NCI-H2029 (cell line): ENCODE data around the gene HTR4.
"Not testable (repeated sequence)": the region's sequence is repeated elsewhere in the genome, so short reads cannot be mapped to it uniquely, and the experiment has no call there.

Source experiments
- DNase-seq: peaks from one replicate; lab custom pipeline; 2025; lab: John Stamatoyannopoulos, UW

HTR4 gene

DNA sequence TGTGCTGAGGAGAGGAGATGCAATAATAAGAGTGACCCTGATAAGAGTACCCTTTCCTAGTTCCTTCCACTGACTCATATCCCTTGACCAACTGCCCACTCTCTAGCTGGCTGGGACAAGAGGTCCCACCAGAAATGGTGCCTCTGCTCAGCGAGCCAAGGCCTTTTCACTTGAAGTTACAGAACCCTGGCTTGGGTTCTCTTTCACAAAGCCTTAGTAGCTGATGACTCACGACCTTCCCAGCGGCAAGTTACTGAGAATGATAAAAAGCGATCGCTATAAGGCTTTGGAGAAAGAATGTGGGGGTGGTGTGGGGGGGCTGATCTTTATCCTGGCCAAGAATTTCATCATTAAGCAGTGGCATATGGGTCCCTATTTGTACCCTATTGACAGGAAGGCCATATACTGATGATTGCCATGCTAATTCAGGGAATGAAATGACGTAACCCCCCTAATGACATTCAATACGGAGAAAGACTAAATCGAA is 180.3 kb downstream of the HTR4 start:
- DNase-seq: no peak

DNA sequence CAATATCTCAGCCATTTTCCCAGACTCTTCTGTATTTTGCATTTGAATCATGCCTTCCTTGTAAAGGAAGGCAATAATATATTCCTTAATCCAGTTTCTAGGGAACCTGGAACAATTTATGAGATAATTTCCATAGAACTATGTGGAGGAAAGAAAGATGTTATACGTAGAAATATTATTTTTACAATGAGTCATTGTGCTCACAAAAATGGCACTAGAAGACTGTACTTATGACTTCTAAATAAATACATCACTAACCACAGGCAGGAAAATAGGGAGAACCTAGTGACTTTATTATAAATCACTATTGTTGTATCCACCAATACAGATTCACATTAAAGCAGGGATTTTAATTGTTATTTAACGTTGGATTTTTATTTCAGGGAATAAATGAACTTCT is 182.9 kb downstream of the HTR4 start:
- no peak for DNase-seq

DNA sequence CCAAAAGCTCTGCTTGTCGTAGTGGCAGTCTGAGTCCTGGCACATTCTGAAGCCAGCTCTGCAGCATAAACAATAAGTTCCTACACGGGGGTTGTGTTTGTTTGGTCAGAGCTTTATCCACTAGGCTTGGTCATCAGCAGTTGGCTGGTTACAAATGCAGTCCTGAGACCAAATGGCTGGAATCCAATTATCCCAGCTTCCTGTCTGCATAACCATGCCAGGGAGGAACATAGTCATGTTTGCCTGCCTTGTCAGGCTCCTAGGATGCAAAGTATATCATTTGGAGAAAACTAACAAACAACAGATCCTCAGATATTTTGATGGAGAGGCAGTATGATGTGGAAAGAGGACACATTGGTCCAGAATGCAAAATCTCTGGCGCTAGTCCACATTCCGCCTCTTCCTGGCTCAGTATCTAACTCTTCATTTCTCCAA is 184.8 kb downstream of the HTR4 start:
- peak; percentile 83 for DNase-seq

DNA sequence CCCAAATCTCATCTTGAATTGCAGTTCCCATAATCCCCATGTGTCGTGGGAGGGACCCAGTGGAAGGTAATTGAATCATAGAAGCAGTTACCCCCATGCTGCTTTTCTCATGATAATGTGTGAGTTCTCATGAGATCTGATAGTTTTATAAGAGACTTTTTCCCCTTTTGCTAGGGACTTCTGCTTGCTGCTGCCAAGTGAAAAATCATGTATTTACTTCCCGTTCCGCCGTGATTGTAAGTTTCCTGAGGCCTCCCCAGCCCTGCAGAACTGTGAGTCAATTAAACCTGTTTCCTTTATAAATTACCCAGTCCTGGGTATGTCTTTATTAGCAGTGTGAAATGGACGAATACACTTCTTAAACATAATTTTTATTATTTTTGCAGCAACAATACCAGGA is 185.6 kb downstream of the HTR4 start:
- DNase-seq: not testable (repeated sequence)

DNA sequence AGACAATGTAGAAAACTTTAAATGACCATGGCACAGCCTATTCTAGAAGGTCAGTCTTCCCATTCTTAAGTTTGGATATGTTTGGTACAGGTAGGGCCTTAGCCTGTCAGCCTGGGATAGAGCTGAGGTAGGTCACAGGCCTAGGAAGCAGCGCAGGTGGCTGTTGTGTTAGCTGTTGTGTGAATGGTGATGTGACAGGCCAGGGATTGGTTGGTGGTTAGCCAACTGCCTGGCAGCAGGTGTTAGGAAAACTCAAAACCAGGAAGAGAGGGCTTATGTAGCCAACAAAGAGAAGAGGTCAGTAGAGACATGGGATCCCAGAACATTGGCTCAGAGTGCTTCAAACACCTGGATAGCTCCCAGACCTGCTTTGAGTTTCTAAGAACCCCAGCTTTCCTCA is 186.4 kb downstream of the HTR4 start:
- DNase-seq: peak; percentile 78

DNA sequence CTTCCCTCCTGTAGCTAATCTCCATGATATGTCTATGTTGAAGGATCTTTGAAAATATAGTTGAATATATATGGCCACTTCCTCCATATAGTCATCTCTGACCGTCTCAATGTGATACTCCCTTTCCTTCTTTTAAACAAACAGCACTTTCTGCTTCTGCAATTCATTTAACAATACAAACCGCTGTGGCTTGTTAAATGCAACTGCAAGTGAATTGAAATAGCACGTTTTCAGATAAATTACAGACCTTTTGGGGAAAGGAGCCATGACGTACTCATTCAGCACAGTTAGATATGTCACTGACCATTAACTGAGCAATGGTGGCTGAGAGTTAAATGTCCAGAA is 188.1 kb downstream of the HTR4 start:
- no peak for DNase-seq

DNA sequence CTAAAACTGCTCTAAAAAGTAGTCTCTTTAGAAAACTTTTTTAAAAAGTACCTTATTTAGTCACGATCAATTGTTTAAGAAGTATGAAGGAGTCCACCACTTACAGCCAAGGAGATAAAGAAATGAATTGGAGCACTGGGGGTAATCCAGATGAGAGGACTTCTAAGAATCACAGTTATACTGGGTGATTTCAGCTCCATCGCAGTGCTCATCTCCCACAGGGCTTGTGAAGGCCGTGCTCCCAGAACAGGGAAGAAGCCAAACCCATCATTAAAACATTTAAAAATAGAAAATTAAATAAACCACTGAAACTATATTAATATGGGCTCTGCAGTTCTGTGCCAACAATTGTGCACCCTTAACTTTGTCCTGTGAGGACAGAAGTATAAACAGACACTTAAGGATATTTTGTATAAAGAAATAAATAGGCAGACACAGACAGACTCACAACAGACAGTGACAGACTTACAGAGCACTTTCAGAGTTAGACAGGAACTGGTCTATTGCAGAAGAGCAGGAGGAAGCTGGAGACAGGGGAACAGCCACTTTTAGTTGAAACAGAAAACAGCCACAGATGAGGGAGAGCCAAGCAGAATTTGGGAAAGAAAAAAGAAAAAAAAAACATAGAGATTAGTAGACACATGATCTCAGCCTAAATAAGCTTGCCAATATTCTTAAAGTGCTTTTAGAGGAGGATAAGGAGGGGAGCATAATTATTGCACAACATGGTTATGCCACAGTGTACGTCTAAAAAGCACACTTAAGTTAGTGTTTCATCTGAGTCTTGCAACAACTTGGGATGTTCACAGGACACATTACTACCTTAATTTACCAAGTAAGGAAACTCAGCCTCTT is 188.7 kb downstream of the HTR4 start:
- no peak for DNase-seq

DNA sequence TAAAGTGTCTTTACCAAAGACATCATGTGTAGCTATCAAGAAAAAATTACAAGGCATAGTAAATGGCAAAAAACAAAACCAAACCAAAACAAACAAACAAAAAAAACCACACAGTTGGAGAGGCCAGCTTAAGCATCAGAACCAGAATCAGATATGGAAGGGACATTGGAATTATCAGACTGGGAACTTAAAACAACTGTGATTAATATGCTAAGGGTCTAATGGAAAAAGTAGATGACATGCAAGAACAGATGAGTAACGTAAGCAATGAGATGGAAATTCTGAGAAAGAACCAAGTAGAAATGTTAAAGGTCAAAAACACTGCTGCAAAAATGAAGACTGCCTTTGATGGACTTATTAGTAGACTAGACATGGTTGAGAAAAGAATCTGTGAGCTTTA is 194.7 kb downstream of the HTR4 start:
- DNase-seq: no peak

DNA sequence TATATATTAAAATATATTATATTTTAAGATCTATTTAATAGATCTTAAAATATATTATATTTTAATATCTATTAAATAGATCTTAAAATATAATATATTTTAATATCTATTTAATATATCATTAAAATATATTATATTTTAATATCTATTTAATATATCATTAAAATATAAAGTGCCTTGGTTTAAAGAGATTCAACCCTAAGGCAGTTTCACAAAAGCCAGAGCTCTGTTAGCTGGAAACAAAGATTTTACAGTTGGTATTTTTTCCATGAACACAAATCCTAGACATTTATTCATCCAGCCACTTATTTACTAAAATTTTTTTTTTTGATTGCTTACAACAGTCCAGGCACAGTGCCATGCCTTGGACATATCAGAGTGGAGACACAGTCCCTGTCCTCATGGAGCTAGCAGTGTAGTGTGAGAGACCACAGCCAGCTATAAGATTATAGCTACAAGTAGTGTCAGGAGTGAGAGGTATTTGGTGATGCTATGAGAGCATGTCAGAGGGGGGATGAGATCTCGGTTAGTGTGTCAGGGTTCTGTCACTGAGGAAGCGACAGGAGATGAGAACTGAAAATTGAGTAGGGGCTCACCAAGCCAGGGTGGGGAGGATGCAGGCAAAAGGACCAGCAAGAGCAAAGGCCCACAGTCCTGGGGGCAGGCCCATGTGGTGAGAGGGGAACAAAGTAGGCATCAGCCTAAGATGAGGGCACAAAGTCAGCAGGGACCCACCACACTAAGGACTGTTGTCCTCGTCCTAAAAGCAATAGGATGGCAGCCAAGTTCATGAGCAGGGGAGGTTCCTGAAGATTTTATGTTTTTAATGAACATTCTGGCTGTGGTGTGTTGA is 196.1 kb downstream of the HTR4 start:
- no peak for DNase-seq

DNA sequence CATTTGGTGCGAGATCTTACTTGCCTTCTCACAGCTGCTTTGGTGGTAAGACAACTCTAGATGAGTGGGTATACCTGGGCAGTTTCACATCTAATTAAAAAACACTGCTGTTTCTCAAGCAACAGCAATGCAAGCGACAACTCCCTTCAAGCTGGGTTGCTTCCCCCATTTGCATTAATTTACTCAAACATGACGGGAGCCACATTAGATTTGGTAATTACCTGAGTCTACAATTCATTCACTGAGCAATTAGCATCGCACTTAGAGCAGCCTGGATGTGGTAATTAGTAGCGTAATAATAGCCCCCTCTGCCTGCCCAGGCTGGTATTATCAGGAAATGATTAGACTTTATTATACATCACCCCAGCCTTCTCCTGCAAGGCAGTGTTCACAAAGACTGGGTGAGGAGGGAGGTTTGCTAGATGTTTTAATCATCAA is 197.1 kb downstream of the HTR4 start:
- no peak for DNase-seq

DNA sequence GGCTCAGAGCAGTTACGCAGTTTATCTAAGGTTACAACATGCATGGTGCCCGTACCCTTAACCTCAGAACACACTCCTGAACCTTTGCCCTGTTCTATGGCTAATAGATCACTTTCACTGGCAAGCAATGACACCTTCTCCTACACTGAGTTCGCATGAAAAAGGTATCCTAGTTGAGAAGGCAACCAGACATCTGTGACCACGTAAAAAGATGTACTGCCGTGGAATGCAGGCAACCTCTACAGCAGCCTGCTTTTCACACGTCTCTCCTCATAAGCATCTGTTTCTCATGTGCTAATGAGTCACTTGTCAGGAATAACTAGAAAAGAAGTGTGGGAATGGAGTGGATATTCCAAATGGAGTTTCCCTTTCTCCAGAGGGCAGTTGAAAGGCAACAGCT is 199.1 kb downstream of the HTR4 start:
- DNase-seq: no peak

DNA sequence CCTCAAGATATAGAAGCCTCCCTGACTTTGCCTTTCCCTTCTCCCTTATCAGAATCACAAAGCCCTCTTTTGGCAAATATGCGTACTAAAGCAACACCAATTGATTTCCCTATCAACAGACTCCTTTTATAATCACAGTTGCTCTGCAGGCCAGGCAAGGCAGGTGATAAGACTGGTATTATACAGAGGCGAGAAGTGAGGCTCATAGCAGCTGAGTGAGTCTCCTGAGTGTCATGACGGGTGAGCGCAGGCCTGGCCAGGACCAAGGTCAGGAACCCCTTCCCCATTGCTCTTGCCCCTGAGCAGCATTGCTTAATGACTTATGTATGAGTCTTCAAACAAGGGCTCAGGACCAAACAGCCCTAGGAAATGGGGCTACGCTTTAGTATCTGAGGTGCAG is 199.8 kb downstream of the HTR4 start:
- DNase-seq: no peak

DNA sequence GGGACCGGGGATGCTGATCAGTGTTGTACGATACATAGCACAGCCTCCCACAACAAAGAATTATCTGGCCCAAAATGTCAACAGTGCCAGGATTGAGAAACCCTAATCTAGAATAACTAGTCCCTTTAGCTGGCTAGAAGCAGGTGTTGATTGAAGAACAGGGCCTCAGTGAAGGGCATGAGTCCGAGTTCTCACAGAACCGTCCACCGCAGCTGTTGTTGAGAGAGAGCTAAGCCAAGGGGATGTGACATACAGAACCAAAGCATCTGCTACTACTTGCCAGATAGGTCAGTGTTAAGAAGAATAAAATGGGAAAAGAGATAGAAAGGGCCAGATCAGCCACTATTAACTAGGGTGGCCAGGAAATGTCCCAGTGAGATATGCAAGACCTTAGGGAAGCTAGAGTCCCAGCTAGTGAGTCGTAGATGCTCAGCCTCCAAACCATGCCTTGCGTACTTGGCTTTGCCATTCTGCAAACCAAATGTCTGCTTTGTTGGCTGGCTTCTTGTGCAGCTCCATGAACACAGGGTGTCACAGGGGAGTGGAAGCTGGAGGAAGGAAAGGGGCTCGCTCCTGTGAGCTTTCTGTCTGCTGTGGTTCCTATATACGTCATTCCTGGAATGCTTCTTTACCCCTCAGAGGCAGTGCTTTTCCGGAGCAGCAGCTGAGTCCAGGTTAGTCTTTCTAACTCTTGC is 201.7 kb downstream of the HTR4 start:
- no peak for DNase-seq

DNA sequence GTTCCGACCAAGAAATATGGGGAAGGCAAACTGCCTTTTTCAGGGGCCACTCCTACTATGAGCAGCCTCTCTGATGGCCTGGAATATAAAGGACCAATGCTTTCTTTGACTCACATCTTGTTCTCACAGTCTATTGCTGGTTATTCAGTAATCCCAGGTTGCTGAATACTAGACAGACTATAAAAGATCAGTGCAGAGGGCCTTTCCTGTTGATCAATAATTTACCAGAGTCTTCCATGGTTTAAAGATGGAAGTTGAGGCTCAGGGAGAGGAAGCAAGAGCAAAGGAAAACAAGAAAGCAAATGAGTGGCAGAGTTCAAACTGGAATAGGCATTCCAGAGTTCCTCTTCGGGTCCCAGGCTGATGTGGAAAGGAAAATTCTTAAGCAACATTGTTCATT is 207.7 kb downstream of the HTR4 start:
- no peak for DNase-seq

DNA sequence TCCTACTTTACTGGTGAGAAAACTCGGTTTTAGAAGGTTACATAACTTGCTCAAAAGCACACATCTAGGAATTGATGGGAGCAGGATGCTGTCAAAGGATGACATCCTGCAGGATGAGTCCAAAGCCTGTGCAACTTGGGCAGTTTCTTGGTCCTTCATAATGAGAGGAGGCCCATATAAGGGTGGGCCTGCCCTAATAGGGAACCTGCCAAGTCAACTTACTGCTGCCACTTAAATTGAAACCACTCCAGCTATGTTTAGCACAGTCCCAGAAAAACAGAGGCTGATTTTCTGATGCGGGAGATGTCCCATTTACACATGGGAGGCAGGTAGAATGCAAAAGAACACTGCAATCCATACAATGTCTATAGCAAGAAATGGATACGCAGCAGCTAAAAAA is 208.7 kb downstream of the HTR4 start:
- no peak for DNase-seq

DNA sequence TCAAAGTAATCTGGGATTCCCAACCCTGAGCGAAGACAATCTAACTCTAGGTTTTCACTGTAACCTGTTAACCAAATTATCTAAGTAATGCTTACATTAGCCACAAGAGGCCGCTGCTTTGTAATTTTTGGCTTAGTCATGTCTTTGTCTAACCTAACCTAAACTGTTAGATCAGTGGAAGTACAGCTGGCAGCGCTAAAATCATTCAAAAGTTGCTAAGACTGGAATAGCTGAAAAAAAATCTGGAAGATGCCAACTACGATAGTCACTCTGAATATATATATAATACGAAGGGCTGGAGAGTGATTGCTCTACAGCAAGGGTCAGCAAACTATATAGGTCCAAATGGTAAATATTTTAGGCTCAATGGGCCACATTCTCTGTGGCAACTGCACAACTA is 210.3 kb downstream of the HTR4 start:
- DNase-seq: peak; percentile 65

DNA sequence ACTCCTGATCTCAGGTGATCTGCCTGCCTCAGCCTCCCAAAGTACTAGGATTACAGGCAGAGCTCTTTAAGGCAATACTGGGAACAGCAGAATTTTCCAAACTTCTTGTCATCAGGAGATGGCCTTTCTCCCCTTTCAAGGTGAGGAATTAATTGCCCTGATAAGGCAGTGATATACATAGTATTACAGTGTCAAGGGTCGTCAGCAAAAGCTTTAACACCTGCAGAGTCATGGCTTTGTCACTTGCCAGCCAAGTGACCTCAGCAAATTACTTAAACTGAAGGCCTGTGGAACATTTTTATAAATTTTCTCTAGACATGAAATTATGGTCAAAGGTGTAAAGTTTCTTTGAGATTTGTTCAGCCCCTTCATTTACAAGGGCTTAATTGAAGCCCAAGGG is 211.1 kb downstream of the HTR4 start:
- DNase-seq: no peak

DNA sequence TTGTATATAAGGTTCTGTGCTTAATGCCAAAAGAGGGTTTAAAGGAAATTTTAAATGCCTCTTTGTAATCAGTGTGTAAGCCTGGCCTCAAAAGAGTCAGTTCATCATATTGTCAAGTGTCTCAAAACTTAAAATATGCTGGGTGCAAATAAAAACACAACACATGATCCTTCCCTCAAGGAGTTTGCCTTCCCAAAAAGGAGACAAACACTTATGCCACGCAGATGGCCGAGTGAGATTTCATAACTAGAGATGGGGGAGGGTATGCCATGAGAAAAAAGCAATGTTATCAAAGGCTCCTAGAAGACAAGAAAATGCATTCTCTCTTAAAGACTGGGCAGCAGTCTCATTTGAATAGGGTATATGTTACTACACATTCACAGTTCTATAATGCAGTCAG is 215.4 kb downstream of the HTR4 start:
- DNase-seq: no peak

DNA sequence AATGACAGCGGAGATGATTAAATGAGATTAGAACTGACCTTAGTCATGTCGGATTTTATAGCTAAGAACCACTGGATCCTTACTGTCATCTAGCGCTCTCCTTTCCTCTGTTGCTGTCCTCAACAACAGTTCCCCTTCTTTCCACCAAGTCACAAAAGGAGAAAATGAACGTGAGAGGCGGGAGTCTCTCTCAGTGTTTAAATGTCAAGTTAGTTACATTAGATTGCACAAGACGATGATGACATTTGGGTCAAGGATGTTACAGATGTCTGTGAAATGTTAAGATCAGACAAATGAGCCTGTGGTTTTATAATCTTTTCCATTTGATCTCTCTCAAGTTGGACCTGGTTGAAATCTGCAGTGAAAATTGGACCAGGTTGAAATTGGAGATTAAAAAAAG is 217.1 kb downstream of the HTR4 start:
- no peak for DNase-seq

DNA sequence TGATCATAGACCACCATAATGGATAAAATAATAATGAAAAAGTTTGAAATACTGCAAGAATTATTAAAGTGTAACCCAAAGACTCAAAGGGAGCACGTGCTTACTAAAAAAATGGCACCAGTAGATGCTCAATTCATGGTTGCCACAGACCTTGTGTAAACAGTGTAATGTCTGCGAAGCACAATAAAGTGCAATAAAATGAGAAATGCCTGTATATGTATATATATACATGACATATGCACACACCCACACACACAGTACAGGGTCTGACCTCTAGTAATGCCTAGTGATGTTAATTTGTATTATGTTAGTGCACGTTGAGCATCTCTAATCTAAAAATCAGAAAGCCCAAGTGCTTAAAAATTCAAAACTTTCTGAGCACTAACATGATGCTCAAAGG is 218.3 kb downstream of the HTR4 start:
- no peak for DNase-seq

DNA sequence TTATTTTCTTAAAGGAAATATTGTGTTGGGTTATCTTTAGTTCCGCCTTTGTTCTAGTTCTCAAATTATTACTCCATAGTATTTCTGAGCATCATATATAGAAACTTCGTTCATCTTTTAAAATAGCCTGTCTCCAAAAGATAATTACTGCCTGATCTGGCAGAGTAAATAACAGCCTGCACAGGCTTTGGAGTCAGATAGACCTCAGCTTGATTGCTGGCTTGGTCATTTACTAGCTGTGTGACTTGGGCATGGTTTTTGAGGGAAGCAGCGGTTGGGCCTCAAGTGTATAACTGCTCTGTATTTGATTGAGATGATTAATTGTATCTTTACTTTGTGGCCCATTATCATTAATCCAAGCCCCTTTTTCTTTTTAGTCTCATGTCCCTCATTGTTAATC is 220.5 kb downstream of the HTR4 start:
- no peak for DNase-seq
